Keratinocyte (primary cell): Measurements from ENCODE around the gene RFC2. TPM values are rescaled to one million over a fixed set of nuclear protein-coding genes. Genes with fewer than 3 reads are reported as not detected.

Source experiments
- DNase-seq: peaks from one replicate; pipeline ENCODE4 v3.0.0-alpha.2; 2011; ENCODE audit warnings: low read depth, missing footprints, low spot score
- FAIRE-seq: peaks from 2 replicates; lab custom pipeline; 2011; peaks lifted over from hg19 to GRCh38; lab: Jason Lieb, UNC
- H2AFZ ChIP-seq: 2 replicates; pipeline ENCODE4 v1.6.0; 2012; ENCODE audit warnings: low read length, control low read depth, inconsistent platforms; ENCODE audit not compliant: control insufficient read depth
- H3K27ac ChIP-seq: 2 replicates; pipeline ENCODE4 v1.5.1; 2011; ENCODE audit warnings: low read length; ENCODE audit not compliant: control insufficient read depth, insufficient read depth
- H3K27me3 ChIP-seq: 3 replicates; pipeline ENCODE4 v1.6.0; 2011; ENCODE audit warnings: low read length; ENCODE audit not compliant: control insufficient read depth, insufficient read depth; ENCODE audit errors: extremely low read depth
- H3K36me3 ChIP-seq, 2 experiments: 2 replicates in 1 of 2; 3 replicates in 1 of 2; pipeline ENCODE4 v1.5.1; 2011; ENCODE audit warnings: low read length in 2 of 2, mild to moderate bottlenecking in 1 of 2; ENCODE audit not compliant: control insufficient read depth in 2 of 2, insufficient read depth in 2 of 2; ENCODE audit errors: extremely low read depth in 1 of 2
- H3K4me1 ChIP-seq: 3 replicates; pipeline ENCODE4 v1.5.1; 2011; ENCODE audit warnings: low read length; ENCODE audit not compliant: control insufficient read depth, insufficient read depth; ENCODE audit errors: extremely low read depth
- H3K4me2 ChIP-seq: 3 replicates; pipeline ENCODE4 v1.6.0; 2011; ENCODE audit warnings: low read depth, low read length; ENCODE audit not compliant: control insufficient read depth, insufficient read depth; ENCODE audit errors: extremely low read depth
- H3K4me3 ChIP-seq, 3 experiments: fragments of 200-600 bp in 1 of 3; sonication (generic) in 1 of 3; 2 replicates in 2 of 3; 3 replicates in 1 of 3; pipeline ENCODE4 v1.5.1; 2011 to 2016; ENCODE audit warnings: low read length in 3 of 3, mild to moderate bottlenecking in 3 of 3, control low read depth in 2 of 3, inconsistent platforms in 1 of 3, low read depth in 1 of 3, mixed read lengths in 1 of 3, mixed run types in 1 of 3, moderate library complexity in 1 of 3; ENCODE audit not compliant: control insufficient read depth in 2 of 3, insufficient read depth in 2 of 3; ENCODE audit errors: extremely low read depth in 1 of 3
- H3K79me2 ChIP-seq: 2 replicates; pipeline ENCODE4 v1.6.0; 2012; ENCODE audit warnings: low read length; ENCODE audit not compliant: control insufficient read depth, insufficient read depth
- H3K9ac ChIP-seq: 3 replicates; pipeline ENCODE4 v1.6.0; 2011; ENCODE audit warnings: low read length; ENCODE audit not compliant: control insufficient read depth, insufficient read depth; ENCODE audit errors: extremely low read depth
- H3K9me1 ChIP-seq: 3 replicates; pipeline ENCODE4 v1.6.0; 2011; ENCODE audit warnings: low read length; ENCODE audit not compliant: control insufficient read depth, insufficient read depth; ENCODE audit errors: extremely low read depth
- H3K9me3 ChIP-seq: 2 replicates; pipeline ENCODE4 v1.5.1; 2012; ENCODE audit warnings: low read depth, low read length; ENCODE audit not compliant: control insufficient read depth
- H4K20me1 ChIP-seq: 3 replicates; pipeline ENCODE4 v1.6.0; 2011; ENCODE audit warnings: low read length; ENCODE audit not compliant: control insufficient read depth, insufficient read depth; ENCODE audit errors: extremely low read depth
- CTCF ChIP-seq, 3 experiments: IDR thresholded peaks in 1 of 3; conservative IDR thresholded peaks in 1 of 3; optimal IDR thresholded peaks in 1 of 3; 2 replicates in 2 of 3; 3 replicates in 1 of 3; pipeline versions ENCODE3 to v1.5.1; 2011; ENCODE audit warnings: low read length in 3 of 3, mild to moderate bottlenecking in 3 of 3, moderate library complexity in 2 of 3, control low read depth in 1 of 3, inconsistent platforms in 1 of 3; ENCODE audit not compliant: insufficient read depth in 2 of 3; ENCODE audit errors: extremely low read depth in 1 of 3
- EZH2 ChIP-seq: IDR thresholded peaks from one replicate; pipeline ENCODE4 v1.6.1; 2012; ENCODE audit warnings: inconsistent platforms, mild to moderate bottlenecking, low read length, moderate library complexity
- dilution Hi-C: fragments of 300-500 bp; cut with MboI; formaldehyde crosslinking; loops from one replicate; pipeline ENCODE4 v1.7.0; 2020; ENCODE audit warnings: low sequenced_read_pairs; ENCODE audit not compliant: extremely low pct_ligation_motif_present
- polyA plus RNA-seq, 5 experiments: library from polyadenylated mRNA; depleted of rRNA in 3 of 5; stranded (reverse) in 3 of 5; stranded (forward) in 1 of 5; unstranded in 1 of 5; fragments of >200 nt; gene quantifications; 1 replicate in 1 of 5; 2 replicates in 3 of 5; 3 replicates in 1 of 5; pipeline versions ENCODE4 v1.2.1 to v1.2.3, GENCODE V29; 2011 to 2012; ENCODE audit warnings: missing spikeins in 2 of 5, low read depth in 1 of 5, low replicate concordance in 1 of 5

The RFC2 gene
- polyA plus RNA-seq, 1 donor (not counting 4 experiments of a cell fraction or from before 2014, with no cell fraction given), result 24.7 TPM

DNA sequence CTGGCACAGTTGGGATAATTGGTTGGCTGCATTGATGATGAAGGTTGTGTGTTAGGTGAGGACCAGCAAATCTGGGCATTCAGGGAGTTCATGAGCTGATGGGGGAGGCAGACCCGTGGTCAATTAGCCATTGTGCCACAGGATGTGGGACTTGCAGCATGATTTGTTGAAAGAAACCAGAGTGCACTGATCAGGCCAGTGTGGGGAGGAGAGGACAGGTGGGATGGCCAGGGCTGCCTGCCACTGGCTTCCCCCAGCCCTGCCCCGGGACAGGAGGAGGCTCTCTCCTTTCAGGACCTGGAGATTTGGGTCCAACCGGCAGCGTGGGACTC, 39.3 kb upstream of the RFC2 start:
- Histone ChIP-seq H3K27ac (no peak overlapping the region), H3K4me2 (peak overlapping the region; percentile 27), H3K9ac (no peak overlapping the region), H3K4me3 (peak overlapping the region in 1 of 3 experiments; percentile 24), H3K27me3 (no peaks in the 10 kb centered on the region), H3K4me1 (peaks cover 26% of the 10 kb centered on the region), H3K9me1 (peaks cover 3% of the 10 kb centered on the region), H4K20me1 (no peaks in the 10 kb centered on the region), H3K36me3 (no peaks in the 10 kb centered on the region), H3K79me2 (peaks cover 30% of the 10 kb centered on the region), H3K9me3 (no peaks in the 10 kb centered on the region), H2AFZ (no peak overlapping the region)
- FAIRE-seq (no peak), DNase-seq (no peak)
- dilution Hi-C loops, result no loop called here
- TF ChIP-seq EZH2 (no peak), CTCF (optimal IDR thresholded peaks at IDR 0.05 in 1 of 3, IDR thresholded peaks at IDR 0.05 in 1 of 3, conservative IDR thresholded peaks at IDR 0.05 in 1 of 3; ENCODE audit: extremely low read depth in 1 of 3, insufficient read depth in 2 of 3, low read length in 3 of 3) (no peak)

DNA sequence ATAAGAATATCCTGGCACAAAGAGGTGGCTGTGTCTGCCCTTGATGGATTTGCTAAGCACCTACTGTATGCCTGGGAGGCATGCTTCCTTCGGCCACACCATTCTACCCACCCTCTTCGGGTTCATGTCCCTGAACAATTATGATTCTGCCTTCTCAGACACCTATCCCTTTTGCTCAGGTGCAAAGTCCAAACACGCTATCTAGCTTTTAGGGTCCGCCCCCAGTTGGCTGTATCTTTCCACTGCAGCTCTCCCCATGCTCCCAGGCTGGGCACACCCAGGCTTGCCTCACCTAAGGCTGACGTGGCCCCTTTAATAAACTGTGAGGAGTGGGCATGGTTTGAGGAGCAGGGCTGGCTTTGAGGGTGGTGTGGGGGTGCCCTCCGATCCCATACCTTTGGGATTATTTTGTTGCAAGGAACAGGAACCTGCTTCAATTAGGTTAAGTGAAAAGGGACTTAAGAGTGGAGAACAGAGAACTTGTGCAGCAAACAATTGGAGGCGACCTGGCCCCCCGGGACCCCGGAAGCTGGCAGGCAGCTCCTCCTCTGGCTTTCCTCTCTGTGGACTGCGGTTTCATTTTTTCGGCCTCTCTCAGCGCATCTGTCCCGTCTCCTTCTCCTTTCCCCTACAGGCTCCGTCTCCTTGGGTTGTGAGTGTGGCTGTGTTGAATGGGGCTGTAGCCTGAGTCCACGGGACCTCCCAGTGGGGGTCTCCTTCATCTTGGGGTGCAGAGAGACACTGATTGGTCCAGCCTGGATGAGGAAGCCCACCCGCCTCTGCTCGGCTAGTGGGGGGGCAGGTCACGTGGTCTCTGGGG, 38.8 kb upstream of the RFC2 start:
- no peak overlapping the region for H3K27ac ChIP-seq

More for the DNA sequence above, 38.8 kb upstream of the RFC2 start:
- no peak for DNase-seq
- H4K20me1 ChIP-seq, result no peaks in the 10 kb centered on the region
- no peak for TF ChIP-seq EZH2
- peak in 1 of 3 experiments; percentile 27 for TF ChIP-seq CTCF (optimal IDR thresholded peaks at IDR 0.05 in 1 of 3, IDR thresholded peaks at IDR 0.05 in 1 of 3, conservative IDR thresholded peaks at IDR 0.05 in 1 of 3; ENCODE audit: extremely low read depth in 1 of 3, insufficient read depth in 2 of 3, low read length in 3 of 3)
- peaks cover 26% of the 10 kb centered on the region for H3K4me1 ChIP-seq
- peak overlapping the region; percentile 27 for H3K4me2 ChIP-seq
- no peak overlapping the region for H3K9ac ChIP-seq
- no peaks in the 10 kb centered on the region for H3K36me3 ChIP-seq
- no peaks in the 10 kb centered on the region for H3K9me3 ChIP-seq
- FAIRE-seq, result no peak
- peak overlapping the region in 1 of 3 experiments; percentile 24 for H3K4me3 ChIP-seq
- H3K27me3 ChIP-seq, result no peaks in the 10 kb centered on the region
- peaks cover 30% of the 10 kb centered on the region for H3K79me2 ChIP-seq
- dilution Hi-C loops, result no loop called here
- H3K9me1 ChIP-seq, result peaks cover 3% of the 10 kb centered on the region
- no peak overlapping the region for H2AFZ ChIP-seq
